Endothelial cell of umbilical vein (primary cell): Measurements from ENCODE around the gene CCDC187. TPM values are rescaled to one million over a fixed set of nuclear protein-coding genes. Genes with fewer than 3 reads are reported as not detected.

Experiments
- BruUV-seq: library from RNA; stranded (reverse); fragments of 400-500 nt; replicated peaks from 2 replicates; lab custom pipeline; 2021; lab: Mats Ljungman, UMichigan
- CTCF ChIA-PET: fragments of 300-600, 350-600 bp; sonication (Branson Sonifier 250); formaldehyde crosslinking; loops from one replicate; lab custom pipeline; 2021; ENCODE audit warnings: antibody characterized with exemption, inconsistent platforms; lab: Charles Lee
- POLR2A ChIA-PET: fragments of 300-600, 350-600 bp; sonication (Branson Sonifier 250); formaldehyde crosslinking; loops from one replicate; lab custom pipeline; 2021; ENCODE audit warnings: antibody characterized with exemption, inconsistent platforms; lab: Charles Lee
- DNase-seq: peaks from one replicate; pipeline ENCODE4 v3.0.0-alpha.2; 2011; ENCODE audit warnings: low read depth, low spot score
- FAIRE-seq: peaks from 2 replicates; lab custom pipeline; 2011; peaks lifted over from hg19 to GRCh38; lab: Jason Lieb, UNC
- H2AFZ ChIP-seq: 2 replicates; pipeline ENCODE4 v1.6.0; 2012; ENCODE audit warnings: low read depth, low read length, control low read depth, inconsistent platforms
- H3K27ac ChIP-seq: 2 replicates; pipeline ENCODE4 v1.5.1; 2011; ENCODE audit warnings: low read depth, mild to moderate bottlenecking, control low read depth, low read length, moderate library complexity; ENCODE audit not compliant: insufficient read depth
- H3K27me3 ChIP-seq, 2 experiments: 2 replicates each; pipeline versions ENCODE4 v1.6.0 to v1.6.1; 2011; ENCODE audit warnings: low read length in 2 of 2, mixed read lengths in 1 of 2; ENCODE audit not compliant: control insufficient read depth in 2 of 2, insufficient read depth in 2 of 2
- H3K36me3 ChIP-seq, 2 experiments: 2 replicates in 1 of 2; 3 replicates in 1 of 2; pipeline ENCODE4 v1.5.1; 2011; ENCODE audit warnings: low read length in 2 of 2, mild to moderate bottlenecking in 1 of 2, moderate library complexity in 1 of 2; ENCODE audit not compliant: control insufficient read depth in 2 of 2, insufficient read depth in 2 of 2; ENCODE audit errors: extremely low read depth in 1 of 2
- H3K4me1 ChIP-seq: 3 replicates; pipeline ENCODE4 v1.5.1; 2011; ENCODE audit warnings: mild to moderate bottlenecking, low read length; ENCODE audit not compliant: control insufficient read depth, insufficient read depth; ENCODE audit errors: extremely low read depth
- H3K4me2 ChIP-seq: 2 replicates; pipeline ENCODE4 v1.6.1; 2011; ENCODE audit warnings: low read length, control low read depth, mixed read lengths; ENCODE audit not compliant: insufficient read depth
- H3K4me3 ChIP-seq, 3 experiments: fragments of 200-600 bp in 1 of 3; sonication (generic), shearing (Covaris generic) in 1 of 3; replicated peaks in 1 of 3; 2 replicates each; pipeline ENCODE4 v1.5.1; 2011 to 2016; ENCODE audit warnings: control low read depth in 3 of 3, low read length in 3 of 3, mild to moderate bottlenecking in 2 of 3, inconsistent platforms in 1 of 3, low read depth in 1 of 3, moderate library complexity in 1 of 3; ENCODE audit not compliant: insufficient read depth in 1 of 3
- H3K79me2 ChIP-seq: 2 replicates; pipeline ENCODE4 v1.6.0; 2012; ENCODE audit warnings: low read length, inconsistent platforms; ENCODE audit not compliant: control insufficient read depth, insufficient read depth
- H3K9ac ChIP-seq: replicated peaks from 2 replicates; pipeline ENCODE3; 2011; ENCODE audit warnings: low read length, control low read depth; ENCODE audit not compliant: insufficient read depth; ENCODE audit errors: extremely low read depth
- H3K9me1 ChIP-seq: replicated peaks from 3 replicates; pipeline ENCODE4 v1.6.0; 2011; ENCODE audit warnings: mild to moderate bottlenecking, low read length; ENCODE audit not compliant: control insufficient read depth, insufficient read depth; ENCODE audit errors: extremely low read depth
- H3K9me3 ChIP-seq: replicated peaks from 2 replicates; pipeline ENCODE4 v1.5.1; 2012; ENCODE audit warnings: low read length, inconsistent platforms; ENCODE audit not compliant: control insufficient read depth, insufficient read depth
- H4K20me1 ChIP-seq: replicated peaks from 2 replicates; pipeline ENCODE3; 2011; ENCODE audit warnings: mild to moderate bottlenecking, low read length; ENCODE audit not compliant: control insufficient read depth, insufficient read depth; ENCODE audit errors: extremely low read depth
- EZH2 ChIP-seq: IDR thresholded peaks from 2 replicates; pipeline ENCODE4 v1.6.1; 2012; ENCODE audit warnings: borderline replicate concordance, low read depth, mild to moderate bottlenecking, moderate library complexity, low read length, inconsistent platforms; ENCODE audit not compliant: severe bottlenecking
- FOS ChIP-seq: IDR thresholded peaks from 2 replicates; pipeline ENCODE4 v1.6.1; 2011; ENCODE audit warnings: mild to moderate bottlenecking, low read length, moderate library complexity, borderline replicate concordance; ENCODE audit not compliant: insufficient read depth
- GATA2 ChIP-seq: IDR thresholded peaks from 2 replicates; pipeline ENCODE4 v1.7.0; 2011; ENCODE audit warnings: low read depth, mild to moderate bottlenecking, moderate library complexity, mixed read lengths, low read length; ENCODE audit not compliant: insufficient read length, insufficient read depth
- JUN ChIP-seq: IDR thresholded peaks from 2 replicates; pipeline ENCODE4 v1.6.1; 2011; ENCODE audit warnings: borderline replicate concordance, low read depth; ENCODE audit not compliant: insufficient read length, insufficient read depth
- MAX ChIP-seq: IDR thresholded peaks from 2 replicates; pipeline ENCODE4 v1.6.1; 2011; ENCODE audit not compliant: insufficient read depth, insufficient read length
- MYC ChIP-seq: IDR thresholded peaks from one replicate; pipeline ENCODE4 v1.6.1; 2011; ENCODE audit warnings: mild to moderate bottlenecking, low read depth, low read length
- POLR2A ChIP-seq: IDR thresholded peaks from 2 replicates; pipeline ENCODE4 v1.6.1; 2012; ENCODE audit warnings: low read depth, mild to moderate bottlenecking, control low read depth, low read length
- POLR2AphosphoS5 ChIP-seq: IDR thresholded peaks from 2 replicates; pipeline ENCODE4 v1.6.1; 2012; ENCODE audit warnings: low read depth, mild to moderate bottlenecking, control low read depth, low read length, moderate library complexity; ENCODE audit not compliant: insufficient read depth
- dilution Hi-C: fragments of 300-500 bp; cut with MboI; formaldehyde crosslinking; loops from one replicate; pipeline ENCODE4 v1.15.0; 2019; ENCODE audit warnings: low sequenced_read_pairs; ENCODE audit not compliant: extremely low pct_ligation_motif_present
- intact Hi-C: fragments of 100-400 bp; cut with micrococcal nuclease; formaldehyde crosslinking; loops from one replicate; pipeline ENCODE4 v1.10.0; 2022
- polyA plus RNA-seq, 4 experiments: library from polyadenylated mRNA; depleted of rRNA in 3 of 4; stranded (reverse) in 3 of 4; unstranded in 1 of 4; fragments of >200 nt; gene quantifications; 2 replicates each; pipeline versions ENCODE4 v1.2.1 to v1.2.3, GENCODE V29; 2011 to 2012; ENCODE audit warnings: missing spikeins in 1 of 4
- total RNA-seq: library from RNA; stranded (reverse); gene quantifications from 2 replicates; pipeline ENCODE4 v1.2.3, GENCODE V29; 2021
- TF ChIP-seq, protein P1 (sequence below), 2 donors: IDR thresholded peaks; 1 replicate in 1 of 2; 2 replicates in 1 of 2; pipeline ENCODE4 v1.5.1; 2011; ENCODE audit warnings: low read length in 2 of 2, mild to moderate bottlenecking in 2 of 2, moderate library complexity in 2 of 2, control low read depth in 1 of 2, inconsistent platforms in 1 of 2, low read depth in 1 of 2; ENCODE audit not compliant: insufficient read depth in 1 of 2; ENCODE audit errors: extremely low read depth in 1 of 2

Gene CCDC187
- total and polyA plus RNA-seq, 2 donors (not counting 3 experiments of a cell fraction or from before 2014, with no cell fraction given), result not detected

DNA sequence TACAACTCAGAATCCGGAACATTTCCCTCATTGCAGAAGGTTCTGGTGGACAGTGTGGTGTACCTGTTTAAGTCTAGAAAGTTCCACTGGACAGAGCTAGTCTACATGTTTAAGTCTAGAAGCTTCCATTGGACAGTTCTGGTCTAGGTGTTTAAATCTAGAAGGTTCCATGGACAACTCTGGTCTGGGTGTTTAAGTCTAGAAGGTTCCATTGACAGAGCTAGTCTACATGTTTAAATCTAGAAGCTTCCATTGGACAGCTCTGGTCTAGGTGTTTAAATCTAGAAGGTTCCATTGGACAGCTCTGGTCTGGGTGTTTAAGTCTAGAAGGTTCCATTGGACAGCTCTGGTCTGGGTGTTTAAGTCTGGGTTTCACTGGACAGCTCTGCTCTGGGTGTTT, 25.0 kb downstream of the CCDC187 start:
- Histone ChIP-seq H3K27ac (no peak overlapping the region), H2AFZ (no peak overlapping the region), H3K4me3 (no peak overlapping the region), H3K27me3 (peaks cover 0 to 2% of the 10 kb centered on the region in 2 experiments), H3K79me2 (no peaks in the 10 kb centered on the region), H3K9me1 (no peaks in the 10 kb centered on the region), H4K20me1 (no peaks in the 10 kb centered on the region), H3K4me1 (no peaks in the 10 kb centered on the region), H3K36me3 (no peaks in the 10 kb centered on the region), H3K9ac (no peak overlapping the region), H3K4me2 (no peak overlapping the region), H3K9me3 (no peaks in the 10 kb centered on the region)
- DNase-seq (no peak), FAIRE-seq (no peak)
- no TSS peak for BruUV-seq
- TF ChIP-seq MYC, result no peak
- TF ChIP-seq MAX, result no peak
- TF ChIP-seq GATA2, result no peak
- dilution Hi-C loops, result no loop called here
- ChIA-PET CTCF (interaction anchor here (0.6 to 1.2 kb wide), 5 partner anchors 9 to 150 kb away, joined by 3 to 4 read pairs (median 3); no protein-coding TSS in a partner anchor), POLR2A (no interaction called here)
- intact Hi-C loops, result no loop called here

DNA sequence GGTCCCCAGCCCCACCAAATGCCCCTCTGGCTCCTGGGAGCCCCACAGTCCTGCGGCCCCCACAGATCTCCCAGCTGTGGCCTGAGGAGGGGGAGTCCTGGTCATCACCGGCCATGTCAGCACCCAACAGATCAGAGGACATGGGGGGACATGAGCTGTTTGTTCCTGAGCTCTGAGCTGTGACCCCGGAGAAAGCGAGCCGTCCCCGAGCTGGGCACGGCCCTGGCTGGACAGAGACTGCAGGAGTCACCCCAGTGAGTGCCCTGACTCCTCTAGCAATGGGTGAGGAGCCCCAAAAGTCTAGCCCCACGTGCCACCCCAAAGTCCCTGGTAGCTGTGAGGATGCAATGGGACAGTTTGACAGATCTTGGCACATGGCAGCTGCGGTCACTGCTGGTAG, 25.7 kb downstream of the CCDC187 start:
- no peak overlapping the region for H3K4me2 ChIP-seq
- no peaks in the 10 kb centered on the region for H4K20me1 ChIP-seq
- no peak overlapping the region for H3K9ac ChIP-seq
- H3K27ac ChIP-seq, result no peak overlapping the region
- ChIA-PET POLR2A (no interaction called here), CTCF (interaction anchor here (0.8 to 1.2 kb wide), 5 partner anchors 20 to 145 kb away, joined by 3 to 4 read pairs (median 3); no protein-coding TSS in a partner anchor)
- TF ChIP-seq JUN (no peak), POLR2AphosphoS5 (no peak), GATA2 (no peak), POLR2A (no peak), MYC (no peak), MAX (no peak), EZH2 (no peak), FOS (no peak)
- TF ChIP-seq, protein P1, sequence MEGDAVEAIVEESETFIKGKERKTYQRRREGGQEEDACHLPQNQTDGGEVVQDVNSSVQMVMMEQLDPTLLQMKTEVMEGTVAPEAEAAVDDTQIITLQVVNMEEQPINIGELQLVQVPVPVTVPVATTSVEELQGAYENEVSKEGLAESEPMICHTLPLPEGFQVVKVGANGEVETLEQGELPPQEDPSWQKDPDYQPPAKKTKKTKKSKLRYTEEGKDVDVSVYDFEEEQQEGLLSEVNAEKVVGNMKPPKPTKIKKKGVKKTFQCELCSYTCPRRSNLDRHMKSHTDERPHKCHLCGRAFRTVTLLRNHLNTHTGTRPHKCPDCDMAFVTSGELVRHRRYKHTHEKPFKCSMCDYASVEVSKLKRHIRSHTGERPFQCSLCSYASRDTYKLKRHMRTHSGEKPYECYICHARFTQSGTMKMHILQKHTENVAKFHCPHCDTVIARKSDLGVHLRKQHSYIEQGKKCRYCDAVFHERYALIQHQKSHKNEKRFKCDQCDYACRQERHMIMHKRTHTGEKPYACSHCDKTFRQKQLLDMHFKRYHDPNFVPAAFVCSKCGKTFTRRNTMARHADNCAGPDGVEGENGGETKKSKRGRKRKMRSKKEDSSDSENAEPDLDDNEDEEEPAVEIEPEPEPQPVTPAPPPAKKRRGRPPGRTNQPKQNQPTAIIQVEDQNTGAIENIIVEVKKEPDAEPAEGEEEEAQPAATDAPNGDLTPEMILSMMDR (IDR thresholded peaks at IDR 0.05; ENCODE audit: extremely low read depth in 1 of 2, insufficient read depth in 1 of 2, low read depth in 1 of 2, low read length in 2 of 2), result no peak
- no peaks in the 10 kb centered on the region for H3K79me2 ChIP-seq
- dilution Hi-C loops, result no loop called here
- no peak overlapping the region for H3K4me3 ChIP-seq
- peaks cover 0 to 2% of the 10 kb centered on the region in 2 experiments for H3K27me3 ChIP-seq
- H3K4me1 ChIP-seq, result no peaks in the 10 kb centered on the region
- intact Hi-C loops, result no loop called here
- no peak for DNase-seq
- no peaks in the 10 kb centered on the region for H3K9me1 ChIP-seq
- no peaks in the 10 kb centered on the region for H3K36me3 ChIP-seq
- H2AFZ ChIP-seq, result no peak overlapping the region
- FAIRE-seq, result no peak
- no peaks in the 10 kb centered on the region for H3K9me3 ChIP-seq
- no TSS peak for BruUV-seq
